BJ (cell line): Measurements from ENCODE around the gene CBLIF. TPM values are rescaled to one million over a fixed set of nuclear protein-coding genes. Genes with fewer than 3 reads are reported as not detected.

Experiments used
- polyA plus RNA-seq: library from polyadenylated mRNA; depleted of rRNA; stranded (reverse); fragments of >200 nt; gene quantifications from 2 replicates; pipeline ENCODE4 v1.2.3, GENCODE V29; 2011; rRNA removed

Gene CBLIF
- polyA plus RNA-seq, 1 experiment = not detected

Other genes starting within 250 kb of the CBLIF start
- 10.0 and 16.1 TPM in 2 replicates for gene OSBP, start 229.7 kb downstream of the CBLIF start, polyA plus RNA-seq
- gene PATL1, start 176.5 kb downstream of the CBLIF start, polyA plus RNA-seq = 33.6 and 34.3 TPM in 2 replicates
- not detected in 2 replicates for gene OR10V1, start 131.7 kb downstream of the CBLIF start, polyA plus RNA-seq
- gene STX3, start 90.1 kb downstream of the CBLIF start, polyA plus RNA-seq = 8.8 and 11.4 TPM in 2 replicates
- gene MRPL16, start 34.7 kb downstream of the CBLIF start, polyA plus RNA-seq = 46.6 and 47.0 TPM in 2 replicates
- gene TCN1, start 21.0 kb upstream of the CBLIF start, polyA plus RNA-seq = not detected in 2 replicates
- gene OOSP3, start 33.3 kb upstream of the CBLIF start, polyA plus RNA-seq = not detected in 2 replicates
- gene OOSP1, start 92.9 kb upstream of the CBLIF start, polyA plus RNA-seq = not detected in 2 replicates
- not detected in 2 replicates for gene OOSP4A, start 118.5 kb upstream of the CBLIF start, polyA plus RNA-seq
- not detected in 2 replicates for gene OOSP4B, start 171.7 kb upstream of the CBLIF start, polyA plus RNA-seq
- not detected in 2 replicates for gene OOSP2, start 194.9 kb upstream of the CBLIF start, polyA plus RNA-seq
- not detected in 2 replicates for gene MS4A3, start 211.2 kb upstream of the CBLIF start, polyA plus RNA-seq
- not detected in 2 replicates for gene MS4A2, start 243.2 kb upstream of the CBLIF start, polyA plus RNA-seq